Cerebellar cortex (tissue), 1 donor: Measurements from ENCODE around the gene RTP2.
"Not testable (repeated sequence)": the region's sequence is repeated elsewhere in the genome, so short reads cannot be mapped to it uniquely, and the experiment has no call there.

Source experiments
- DNase-seq: peaks from one replicate; pipeline ENCODE4 v3.0.0-alpha.2; 2015; ENCODE audit warnings: low spot score

The RTP2 gene

GRCh38 chr3:187713504-187713903 lies 11.1 kb upstream of the RTP2 start:
- DNase-seq, result no peak

GRCh38 chr3:187709155-187709554 lies 6.8 kb upstream of the RTP2 start:
- no peak for DNase-seq

DNA sequence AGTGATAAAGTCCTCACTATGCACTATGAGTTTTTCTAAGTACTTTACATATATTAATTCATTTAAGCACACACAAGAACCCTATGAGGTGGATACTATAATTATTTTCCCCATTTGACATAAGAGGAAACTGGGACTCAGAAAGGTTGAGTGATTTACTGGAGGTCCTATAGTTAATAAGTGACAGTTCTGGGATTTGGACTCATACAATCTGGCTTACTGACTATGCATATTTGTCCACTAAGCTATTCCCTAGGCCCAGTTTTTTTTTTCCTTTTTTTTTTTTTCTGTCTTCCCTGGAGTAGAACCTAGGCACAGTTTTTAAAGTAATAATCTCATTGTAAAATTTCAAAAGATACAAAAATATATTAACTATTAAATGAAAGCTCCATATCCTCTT lies 6.3 kb upstream of the RTP2 start:
- no peak for DNase-seq

DNA sequence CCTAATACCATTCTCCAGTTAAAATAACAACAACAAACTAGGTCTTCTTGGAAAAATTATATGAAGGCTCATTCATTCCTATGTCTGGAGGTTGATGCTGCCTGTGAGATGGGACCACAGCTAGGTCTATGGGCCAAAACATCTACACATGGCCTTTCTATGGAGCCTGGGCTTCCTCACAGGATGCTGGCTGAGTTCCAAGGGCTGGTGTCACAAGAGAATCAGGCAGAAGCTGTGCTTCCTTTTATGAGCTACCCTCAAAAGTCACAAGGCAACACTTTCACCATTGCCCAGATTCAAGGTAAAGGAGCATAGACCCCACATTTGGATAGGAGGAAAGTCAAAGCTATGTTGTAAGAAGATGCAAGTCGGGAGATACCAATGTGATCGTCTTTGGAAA lies 4.6 kb upstream of the RTP2 start:
- DNase-seq, result no peak

- no peak for DNase-seq
These were observed 2.8 kb upstream of the RTP2 start for GRCh38 chr3:187705164-187705563.

GRCh38 chr3:187700249-187700648 lies 2.1 kb downstream of the RTP2 start:
- DNase-seq, result no peak

DNA sequence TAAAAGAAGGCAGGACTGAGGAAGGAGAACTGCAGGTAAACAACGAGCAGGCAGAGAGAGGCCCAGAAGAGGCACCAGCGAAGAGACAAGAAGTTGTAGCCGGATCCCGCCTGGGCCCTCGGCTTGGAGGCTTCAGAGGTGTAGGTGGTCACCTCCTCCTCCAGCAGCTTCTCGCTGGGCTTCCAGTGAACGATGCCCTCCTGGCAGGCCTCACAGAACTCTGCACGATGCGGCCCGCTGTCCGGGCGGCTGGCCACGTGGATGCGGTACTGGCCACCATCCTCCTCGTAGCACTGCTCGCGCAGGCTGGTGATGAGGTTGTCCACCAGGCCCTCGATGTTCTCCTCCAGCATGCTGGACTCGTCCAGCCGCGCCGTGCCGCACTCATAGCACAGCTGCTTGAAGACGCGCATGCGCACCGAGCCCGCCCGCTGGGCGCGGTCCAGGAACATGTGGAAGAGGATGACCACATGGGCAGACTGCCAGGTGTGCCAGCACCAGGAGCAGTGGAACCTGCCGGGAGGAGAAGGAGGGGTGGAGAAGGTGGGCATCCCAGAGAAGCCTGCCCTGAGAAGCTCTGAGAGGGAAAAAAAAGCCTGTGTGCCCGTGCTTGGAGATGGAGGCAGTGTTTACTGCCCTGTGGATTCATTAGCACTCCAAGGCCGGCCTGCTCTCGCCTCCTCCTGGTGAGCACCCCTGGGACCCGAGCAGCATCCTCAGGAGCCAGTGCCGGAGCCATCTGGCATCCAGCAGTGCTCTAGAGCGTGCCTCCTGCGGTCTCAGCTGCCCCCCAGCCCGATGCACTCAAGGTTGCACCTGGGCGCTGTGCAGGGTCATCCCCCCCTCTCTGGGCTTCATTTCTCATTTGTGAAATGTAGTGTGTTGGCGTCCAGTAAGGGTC lies 3.6 kb downstream of the RTP2 start:
- DNase-seq, result no peak

DNA sequence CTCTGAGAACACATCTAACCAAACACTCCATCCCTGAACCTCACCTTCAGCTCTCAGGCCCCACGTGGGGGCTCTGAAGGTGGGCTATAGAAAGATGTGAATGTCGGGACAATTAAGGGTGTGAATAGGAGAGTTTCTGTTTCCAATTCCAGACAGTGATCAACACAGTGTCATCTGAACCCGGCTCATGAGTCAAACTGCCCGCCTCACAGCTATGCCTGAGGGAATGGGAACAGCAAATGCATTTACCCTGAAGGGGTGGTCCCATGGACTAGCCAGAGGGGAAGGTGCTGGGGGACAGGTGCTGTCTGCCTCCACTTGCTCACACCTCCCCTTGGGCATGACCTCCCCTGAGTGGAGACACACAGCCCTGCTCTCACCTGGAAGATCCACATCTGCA lies 6.3 kb downstream of the RTP2 start:
- no peak for DNase-seq

- no peak for DNase-seq
These were observed 6.9 kb downstream of the RTP2 start for GRCh38 chr3:187695449-187695848.

- DNase-seq, result no peak
These were observed 7.6 kb downstream of the RTP2 start for GRCh38 chr3:187694801-187695200.

DNA sequence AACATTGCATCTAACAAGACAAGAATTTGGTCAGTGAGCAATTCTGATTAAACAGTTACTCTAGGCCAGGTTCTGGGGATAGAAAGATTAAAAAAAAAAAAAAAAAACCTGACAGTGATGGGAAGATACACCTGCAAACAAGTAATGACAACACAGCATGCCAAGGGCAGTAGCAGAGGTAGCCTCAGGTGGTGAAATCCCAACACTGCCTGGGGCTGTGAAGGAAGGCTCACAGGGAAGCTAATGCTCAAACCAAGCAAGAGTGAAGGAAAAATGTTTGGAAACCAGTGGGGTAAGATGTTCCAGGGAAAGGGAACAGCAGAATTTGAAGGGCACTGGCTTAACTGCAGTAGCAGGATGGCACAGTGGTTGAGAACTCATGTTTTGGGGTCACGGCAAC lies 8.9 kb downstream of the RTP2 start:
- no peak for DNase-seq

DNA sequence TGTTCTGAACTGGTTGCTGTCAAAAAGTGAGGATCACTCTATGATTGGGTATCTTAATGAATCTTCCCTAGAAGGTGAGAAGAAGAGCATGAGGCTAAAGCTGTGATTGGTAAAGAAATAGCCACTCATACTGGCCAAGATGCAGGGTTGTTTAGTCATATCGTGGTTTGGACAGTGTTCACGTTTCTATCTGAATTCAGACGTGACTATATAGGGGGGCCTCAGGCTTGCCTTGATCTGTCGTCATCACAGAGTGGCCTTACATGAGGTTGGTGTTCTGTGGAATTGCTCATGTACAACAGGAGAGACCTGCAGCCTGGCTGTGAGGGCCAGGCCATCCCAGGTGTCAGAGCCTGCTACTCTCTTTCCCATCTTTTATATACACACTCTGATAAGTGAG lies 12.4 kb downstream of the RTP2 start:
- DNase-seq, result no peak

- no peak for DNase-seq
These were observed 15.6 kb downstream of the RTP2 start for GRCh38 chr3:187686621-187687273.

- no peak for DNase-seq
These were observed 16.4 kb downstream of the RTP2 start for GRCh38 chr3:187685948-187686347.

DNA sequence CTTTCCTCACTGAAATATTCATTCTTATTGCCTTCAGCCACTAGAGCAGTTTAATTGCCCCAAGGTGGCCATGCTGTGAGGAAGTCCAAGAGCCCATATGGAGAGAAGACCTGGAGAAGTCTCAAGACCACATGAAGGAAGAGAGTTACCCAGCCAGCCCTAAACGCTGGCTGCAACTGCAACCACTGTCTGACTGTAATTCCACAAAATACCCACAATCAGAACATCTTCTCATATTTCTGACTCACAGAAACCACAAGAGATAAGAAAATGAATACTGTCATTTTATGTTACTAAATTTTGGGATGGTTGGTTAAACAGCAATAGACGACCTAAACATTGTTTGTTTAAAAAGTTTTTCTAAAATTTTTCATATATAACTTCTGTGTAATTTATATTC lies 17.5 kb downstream of the RTP2 start:
- no peak for DNase-seq

DNA sequence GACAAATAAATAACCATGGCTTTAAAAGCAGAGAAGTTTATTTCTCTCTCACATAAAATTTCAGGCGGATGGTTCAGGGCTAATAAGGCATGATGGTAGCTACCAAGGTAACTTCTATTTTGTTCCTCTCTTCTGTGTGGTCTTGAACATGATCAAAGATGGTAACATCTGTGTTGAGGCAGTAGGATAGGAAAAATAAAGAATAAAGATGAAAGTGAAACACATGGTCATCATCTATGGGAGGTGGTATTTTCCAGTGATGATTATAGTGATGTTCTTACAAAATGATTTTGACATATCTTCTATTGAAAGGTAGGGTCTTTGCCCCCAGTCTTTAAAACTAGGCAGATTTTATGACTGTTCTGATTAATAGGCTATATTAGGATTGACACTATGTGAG lies 17.9 kb downstream of the RTP2 start:
- no peak for DNase-seq

GRCh38 chr3:187681756-187682155 lies 20.6 kb downstream of the RTP2 start:
- not testable (repeated sequence) for DNase-seq

DNA sequence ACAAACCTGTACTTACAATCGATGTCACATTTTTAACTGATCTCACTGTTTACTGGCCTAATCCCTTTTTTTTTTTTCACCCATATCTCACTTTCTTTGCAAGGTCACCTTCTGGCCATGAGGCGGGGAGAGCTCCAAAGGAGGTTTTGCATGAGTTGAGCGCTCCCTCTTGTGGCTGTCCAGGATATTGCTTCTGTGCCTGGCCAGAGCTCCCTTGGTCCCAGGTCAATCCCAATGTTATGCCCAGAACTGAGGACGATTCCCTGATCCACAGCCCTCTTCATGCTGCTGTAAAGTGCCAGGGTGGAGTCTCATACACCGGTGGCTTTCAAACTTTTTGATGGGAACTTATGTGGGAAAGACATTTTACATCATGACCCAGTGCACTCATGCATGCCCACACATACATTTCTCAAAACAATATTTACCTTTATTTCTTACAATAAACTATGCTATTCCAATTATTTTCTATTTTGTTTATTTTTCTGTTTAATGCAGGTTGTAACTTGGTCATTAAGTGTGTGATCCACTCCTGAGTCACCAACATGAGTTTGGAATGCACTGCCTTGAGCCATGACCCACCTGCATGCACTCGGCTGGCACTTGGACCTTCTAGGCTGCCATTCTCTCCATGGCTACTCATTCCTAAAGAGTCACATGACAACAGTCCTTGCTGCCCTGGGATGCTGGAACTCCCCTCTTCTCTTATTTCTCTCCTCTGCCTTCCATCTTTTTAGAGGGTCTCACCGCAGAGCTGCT lies 22.5 kb downstream of the RTP2 start:
- peak; percentile 74 for DNase-seq

GRCh38 chr3:187678726-187679268 lies 23.6 kb downstream of the RTP2 start:
- peak; percentile 24 for DNase-seq

GRCh38 chr3:187677604-187678003 lies 24.8 kb downstream of the RTP2 start:
- no peak for DNase-seq

GRCh38 chr3:187673012-187673411 lies 29.3 kb downstream of the RTP2 start:
- no peak for DNase-seq

GRCh38 chr3:187669675-187670504 lies 32.5 kb downstream of the RTP2 start, which contains the start of gene SST:
Gene SST, minus strand, starts transcription at chr3:187670394. Its CDS starts 103 bp downstream, at chr3:187670291.
- DNase-seq, result no peak
